ENCODE data around the gene SLIT3.

Gene SLIT3

GRCh38 chr5:169263591-169263990 is 37.3 kb downstream of the SLIT3 start:
- Histone ChIP-seq H3K4me3 (ENCODE audit: low read depth, low read length) (no peak overlapping the region), H3K27ac (ENCODE audit: extremely low read depth, low read depth, low read length) (no peak overlapping the region), H3K36me3 (ENCODE audit: control insufficient read depth in 2 of 2, insufficient read depth in 1 of 2, low read length in 2 of 2) (no peaks in the 10 kb centered on the region), H3K4me1 (ENCODE audit: control insufficient read depth, insufficient read depth, low read length) (no peaks in the 10 kb centered on the region), H3K9me3 (ENCODE audit: control insufficient read depth, insufficient read depth, low read depth, low read length) (no peaks in the 10 kb centered on the region)
- POLR2A ChIA-PET = no interaction called here
- TF ChIP-seq HOXA7 (CRISPR knock-in tag; IDR thresholded peaks at IDR 0.05; ENCODE audit: borderline replicate concordance) (no peak), ZFP37 (tag by site-specific recombination; IDR thresholded peaks at IDR 0.05) (no peak)
- CTCF ChIA-PET = no interaction called here

- TF ChIP-seq ZFP69B (tag by site-specific recombination; IDR thresholded peaks at IDR 0.05) (no peak), ZNF548 (tag by site-specific recombination; IDR thresholded peaks at IDR 0.05) (no peak), ZNF366 (tag by site-specific recombination; conservative IDR thresholded peaks at IDR 0.05) (0 out of 2 replicates have a peak, but pooled peaks have one; percentile 13)
- TF ChIP-seq, protein P1, sequence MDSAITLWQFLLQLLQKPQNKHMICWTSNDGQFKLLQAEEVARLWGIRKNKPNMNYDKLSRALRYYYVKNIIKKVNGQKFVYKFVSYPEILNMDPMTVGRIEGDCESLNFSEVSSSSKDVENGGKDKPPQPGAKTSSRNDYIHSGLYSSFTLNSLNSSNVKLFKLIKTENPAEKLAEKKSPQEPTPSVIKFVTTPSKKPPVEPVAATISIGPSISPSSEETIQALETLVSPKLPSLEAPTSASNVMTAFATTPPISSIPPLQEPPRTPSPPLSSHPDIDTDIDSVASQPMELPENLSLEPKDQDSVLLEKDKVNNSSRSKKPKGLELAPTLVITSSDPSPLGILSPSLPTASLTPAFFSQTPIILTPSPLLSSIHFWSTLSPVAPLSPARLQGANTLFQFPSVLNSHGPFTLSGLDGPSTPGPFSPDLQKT (IDR thresholded peaks at IDR 0.05; ENCODE audit: borderline replicate concordance, low read depth, low read length) = no peak
- ChIA-PET CTCF (no interaction called here), POLR2A (no interaction called here)
- no peaks in the 10 kb centered on the region for H3K36me3 ChIP-seq (ENCODE audit: control insufficient read depth in 2 of 2, insufficient read depth in 1 of 2, low read length in 2 of 2)
- H3K4me3 ChIP-seq (ENCODE audit: low read depth, low read length) = no peak overlapping the region
- no peaks in the 10 kb centered on the region for H3K4me1 ChIP-seq (ENCODE audit: control insufficient read depth, insufficient read depth, low read length)
- no peak overlapping the region for H3K27ac ChIP-seq (ENCODE audit: extremely low read depth, low read depth, low read length)
- no peaks in the 10 kb centered on the region for H3K9me3 ChIP-seq (ENCODE audit: control insufficient read depth, insufficient read depth, low read depth, low read length)
Observed at GRCh38 chr5:169260896-169261569, 39.9 kb downstream of the SLIT3 start.

DNA sequence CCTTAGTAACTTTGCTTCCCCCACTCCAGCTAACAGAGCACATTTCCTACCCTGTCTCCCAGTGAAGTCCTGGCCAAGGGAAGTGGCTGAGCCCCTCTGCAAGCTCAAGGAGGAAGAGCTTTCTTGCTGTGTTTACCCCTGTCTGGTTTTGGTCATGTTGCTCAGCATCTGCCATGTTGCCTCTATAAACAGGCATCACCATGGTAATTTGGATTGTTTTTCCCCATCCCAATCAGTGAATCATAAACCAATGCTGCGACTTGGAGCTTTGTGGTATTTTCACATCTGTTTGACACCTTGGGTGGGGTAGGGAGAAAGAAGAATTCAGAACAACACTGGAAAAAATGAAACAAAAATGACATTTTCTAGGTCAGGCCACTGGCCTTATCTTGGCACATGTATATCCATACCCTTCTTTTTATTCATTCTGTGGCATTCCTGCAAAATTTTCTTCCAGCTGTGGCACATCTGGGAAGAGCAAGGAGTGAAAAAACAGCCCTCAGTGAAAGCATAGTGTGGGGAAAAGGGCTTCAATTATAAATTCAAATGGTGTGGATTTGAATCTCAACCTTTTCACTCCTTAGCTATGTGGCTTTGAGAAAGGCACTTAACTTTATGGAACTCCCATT is 42.5 kb downstream of the SLIT3 start:
- CTCF ChIA-PET = interaction anchor here (1.1 kb wide), 1 partner anchor 271 kb away, joined by 3 read pairs; no protein-coding TSS in a partner anchor
- no peak overlapping the region for H3K4me3 ChIP-seq (ENCODE audit: low read depth, low read length)
- TF ChIP-seq ZNF558 (tag by site-specific recombination; IDR thresholded peaks at IDR 0.05) (peak; percentile 94), ZSCAN16 (tag by site-specific recombination; IDR thresholded peaks at IDR 0.05) (no peak)
- H3K4me1 ChIP-seq (ENCODE audit: control insufficient read depth, insufficient read depth, low read length) = no peaks in the 10 kb centered on the region
- POLR2A ChIA-PET = no interaction called here
- no peak overlapping the region for H3K27ac ChIP-seq (ENCODE audit: extremely low read depth, low read depth, low read length)
- no peaks in the 10 kb centered on the region for H3K9me3 ChIP-seq (ENCODE audit: control insufficient read depth, insufficient read depth, low read depth, low read length)
- no peaks in the 10 kb centered on the region for H3K36me3 ChIP-seq (ENCODE audit: control insufficient read depth in 2 of 2, insufficient read depth in 1 of 2, low read length in 2 of 2)

GRCh38 chr5:169256191-169256590 is 44.7 kb downstream of the SLIT3 start:
- no peaks in the 10 kb centered on the region for H3K4me1 ChIP-seq (ENCODE audit: control insufficient read depth, insufficient read depth, low read length)
- no peak overlapping the region for H3K4me3 ChIP-seq (ENCODE audit: low read depth, low read length)
- ChIA-PET CTCF (interaction anchor here (0.6 kb wide), 1 partner anchor 158 kb away, joined by 3 read pairs; no protein-coding TSS in a partner anchor), POLR2A (no interaction called here)
- H3K36me3 ChIP-seq (ENCODE audit: control insufficient read depth in 2 of 2, insufficient read depth in 1 of 2, low read length in 2 of 2) = no peaks in the 10 kb centered on the region
- no peak overlapping the region for H3K27ac ChIP-seq (ENCODE audit: extremely low read depth, low read depth, low read length)
- no peaks in the 10 kb centered on the region for H3K9me3 ChIP-seq (ENCODE audit: control insufficient read depth, insufficient read depth, low read depth, low read length)
- TF ChIP-seq, protein P2, sequence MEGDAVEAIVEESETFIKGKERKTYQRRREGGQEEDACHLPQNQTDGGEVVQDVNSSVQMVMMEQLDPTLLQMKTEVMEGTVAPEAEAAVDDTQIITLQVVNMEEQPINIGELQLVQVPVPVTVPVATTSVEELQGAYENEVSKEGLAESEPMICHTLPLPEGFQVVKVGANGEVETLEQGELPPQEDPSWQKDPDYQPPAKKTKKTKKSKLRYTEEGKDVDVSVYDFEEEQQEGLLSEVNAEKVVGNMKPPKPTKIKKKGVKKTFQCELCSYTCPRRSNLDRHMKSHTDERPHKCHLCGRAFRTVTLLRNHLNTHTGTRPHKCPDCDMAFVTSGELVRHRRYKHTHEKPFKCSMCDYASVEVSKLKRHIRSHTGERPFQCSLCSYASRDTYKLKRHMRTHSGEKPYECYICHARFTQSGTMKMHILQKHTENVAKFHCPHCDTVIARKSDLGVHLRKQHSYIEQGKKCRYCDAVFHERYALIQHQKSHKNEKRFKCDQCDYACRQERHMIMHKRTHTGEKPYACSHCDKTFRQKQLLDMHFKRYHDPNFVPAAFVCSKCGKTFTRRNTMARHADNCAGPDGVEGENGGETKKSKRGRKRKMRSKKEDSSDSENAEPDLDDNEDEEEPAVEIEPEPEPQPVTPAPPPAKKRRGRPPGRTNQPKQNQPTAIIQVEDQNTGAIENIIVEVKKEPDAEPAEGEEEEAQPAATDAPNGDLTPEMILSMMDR (tag by site-specific recombination; IDR thresholded peaks at IDR 0.05) = no peak
- no peak for TF ChIP-seq ZFP41 (tag by site-specific recombination; IDR thresholded peaks at IDR 0.05; ENCODE audit: borderline replicate concordance)
- TF ChIP-seq HOXC10 (CRISPR knock-in tag; IDR thresholded peaks at IDR 0.05) = no peak
- no peak for TF ChIP-seq GLIS2 (tag by site-specific recombination; IDR thresholded peaks at IDR 0.05)
- TF ChIP-seq, protein P3, sequence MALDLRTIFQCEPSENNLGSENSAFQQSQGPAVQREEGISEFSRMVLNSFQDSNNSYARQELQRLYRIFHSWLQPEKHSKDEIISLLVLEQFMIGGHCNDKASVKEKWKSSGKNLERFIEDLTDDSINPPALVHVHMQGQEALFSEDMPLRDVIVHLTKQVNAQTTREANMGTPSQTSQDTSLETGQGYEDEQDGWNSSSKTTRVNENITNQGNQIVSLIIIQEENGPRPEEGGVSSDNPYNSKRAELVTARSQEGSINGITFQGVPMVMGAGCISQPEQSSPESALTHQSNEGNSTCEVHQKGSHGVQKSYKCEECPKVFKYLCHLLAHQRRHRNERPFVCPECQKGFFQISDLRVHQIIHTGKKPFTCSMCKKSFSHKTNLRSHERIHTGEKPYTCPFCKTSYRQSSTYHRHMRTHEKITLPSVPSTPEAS (tag by site-specific recombination; IDR thresholded peaks at IDR 0.05) = no peak
- TF ChIP-seq, protein P4, sequence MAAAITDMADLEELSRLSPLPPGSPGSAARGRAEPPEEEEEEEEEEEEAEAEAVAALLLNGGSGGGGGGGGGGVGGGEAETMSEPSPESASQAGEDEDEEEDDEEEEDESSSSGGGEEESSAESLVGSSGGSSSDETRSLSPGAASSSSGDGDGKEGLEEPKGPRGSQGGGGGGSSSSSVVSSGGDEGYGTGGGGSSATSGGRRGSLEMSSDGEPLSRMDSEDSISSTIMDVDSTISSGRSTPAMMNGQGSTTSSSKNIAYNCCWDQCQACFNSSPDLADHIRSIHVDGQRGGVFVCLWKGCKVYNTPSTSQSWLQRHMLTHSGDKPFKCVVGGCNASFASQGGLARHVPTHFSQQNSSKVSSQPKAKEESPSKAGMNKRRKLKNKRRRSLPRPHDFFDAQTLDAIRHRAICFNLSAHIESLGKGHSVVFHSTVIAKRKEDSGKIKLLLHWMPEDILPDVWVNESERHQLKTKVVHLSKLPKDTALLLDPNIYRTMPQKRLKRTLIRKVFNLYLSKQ (tag by site-specific recombination; IDR thresholded peaks at IDR 0.05; ENCODE audit: borderline replicate concordance) = no peak
- TF ChIP-seq MYNN (tag by site-specific recombination; IDR thresholded peaks at IDR 0.05; ENCODE audit: borderline replicate concordance) = no peak
- no peak for TF ChIP-seq ZSCAN16 (tag by site-specific recombination; IDR thresholded peaks at IDR 0.05)
- no peak for TF ChIP-seq ZBTB1 (tag by site-specific recombination; IDR thresholded peaks at IDR 0.05)
- no peak for TF ChIP-seq SETDB1 (IDR thresholded peaks at IDR 0.05; ENCODE audit: insufficient read length, low read length)
- no peak for TF ChIP-seq ZNF768 (tag by site-specific recombination; IDR thresholded peaks at IDR 0.05)
- no peak for TF ChIP-seq ZNF610 (tag by site-specific recombination; IDR thresholded peaks at IDR 0.05; ENCODE audit: borderline replicate concordance)
